ENCODE data around the gene CAGE1. TPM values are rescaled to one million over a fixed set of nuclear protein-coding genes. Genes with fewer than 3 reads are reported as not detected.
A peak's percentile ranks its signal among the peaks of the same experiment; 100 is the strongest.

The CAGE1 gene
- total and polyA plus RNA-seq, 2 experiments from 2014 or later, result 0.09 to 0.66 TPM

DNA sequence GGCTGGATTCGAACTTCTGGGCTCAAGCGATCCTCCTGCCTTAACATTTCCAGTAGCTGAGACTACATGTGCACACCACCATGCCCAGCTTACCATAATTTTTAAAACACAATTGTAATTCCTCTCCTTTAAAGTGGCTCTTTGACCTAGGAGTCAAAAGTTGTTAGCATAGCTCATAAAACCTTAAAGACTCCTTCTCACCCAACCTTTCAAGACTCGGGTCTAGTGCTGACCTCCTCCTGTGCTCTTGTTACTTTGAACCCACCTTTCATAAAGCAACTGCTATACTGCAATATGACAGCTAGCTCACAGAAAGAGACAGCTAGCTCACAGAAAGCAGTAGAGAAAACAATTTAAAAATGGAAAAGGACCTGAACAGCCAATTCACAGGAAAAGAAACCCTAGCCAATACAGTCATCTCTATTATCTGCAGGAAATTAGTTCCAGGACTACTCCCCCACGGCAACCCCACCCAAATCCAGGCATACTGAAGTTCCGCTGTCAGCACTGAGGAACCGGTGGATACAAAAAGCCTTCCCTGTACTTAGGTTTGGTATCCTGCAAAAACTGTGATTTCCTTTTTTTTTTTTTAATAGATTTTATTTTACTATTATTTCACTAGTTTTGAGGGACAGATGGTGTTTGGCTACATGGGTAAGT, 96.8 kb downstream of the CAGE1 start:
- Histone ChIP-seq H3K27me3 (no peaks in the 10 kb centered on the region), H3K9me3 (ENCODE audit: low read depth) (no peaks in the 10 kb centered on the region), H3K27ac (no peak overlapping the region), H3K36me3 (peaks cover 61% of the 10 kb centered on the region), H3K4me3 (no peak overlapping the region), H3K4me1 (ENCODE audit: low read depth) (no peaks in the 10 kb centered on the region)
- TF ChIP-seq, protein P1, sequence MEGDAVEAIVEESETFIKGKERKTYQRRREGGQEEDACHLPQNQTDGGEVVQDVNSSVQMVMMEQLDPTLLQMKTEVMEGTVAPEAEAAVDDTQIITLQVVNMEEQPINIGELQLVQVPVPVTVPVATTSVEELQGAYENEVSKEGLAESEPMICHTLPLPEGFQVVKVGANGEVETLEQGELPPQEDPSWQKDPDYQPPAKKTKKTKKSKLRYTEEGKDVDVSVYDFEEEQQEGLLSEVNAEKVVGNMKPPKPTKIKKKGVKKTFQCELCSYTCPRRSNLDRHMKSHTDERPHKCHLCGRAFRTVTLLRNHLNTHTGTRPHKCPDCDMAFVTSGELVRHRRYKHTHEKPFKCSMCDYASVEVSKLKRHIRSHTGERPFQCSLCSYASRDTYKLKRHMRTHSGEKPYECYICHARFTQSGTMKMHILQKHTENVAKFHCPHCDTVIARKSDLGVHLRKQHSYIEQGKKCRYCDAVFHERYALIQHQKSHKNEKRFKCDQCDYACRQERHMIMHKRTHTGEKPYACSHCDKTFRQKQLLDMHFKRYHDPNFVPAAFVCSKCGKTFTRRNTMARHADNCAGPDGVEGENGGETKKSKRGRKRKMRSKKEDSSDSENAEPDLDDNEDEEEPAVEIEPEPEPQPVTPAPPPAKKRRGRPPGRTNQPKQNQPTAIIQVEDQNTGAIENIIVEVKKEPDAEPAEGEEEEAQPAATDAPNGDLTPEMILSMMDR (IDR thresholded peaks at IDR 0.05; ENCODE audit: low read depth, low read length), result no peak
- DNase-seq (ENCODE audit: low read depth in 1 of 2, low spot score in 1 of 2), result peak in 1 of 2 donors; percentile 26

DNA sequence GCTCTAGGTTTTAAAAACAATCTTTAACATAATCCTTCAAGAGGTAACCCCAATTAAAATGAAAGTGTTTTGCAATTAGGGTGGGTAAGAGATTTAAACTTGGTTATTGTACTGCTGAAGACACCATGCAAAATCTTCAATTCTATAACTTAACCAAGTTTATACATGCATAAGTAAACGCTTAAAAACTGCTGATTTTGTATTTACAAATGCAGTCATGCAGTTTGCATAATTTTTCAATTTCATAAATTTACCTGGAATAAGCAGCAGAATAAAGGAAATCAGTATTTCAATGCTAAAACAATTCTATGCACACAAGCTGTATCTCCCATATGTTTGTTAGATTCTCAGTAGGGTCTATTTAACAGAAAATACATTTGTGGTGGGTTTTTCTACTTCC, 99.5 kb downstream of the CAGE1 start:
- Histone ChIP-seq H3K4me3 (no peak overlapping the region), H3K4me1 (ENCODE audit: low read depth) (no peaks in the 10 kb centered on the region), H3K27me3 (no peaks in the 10 kb centered on the region), H3K27ac (no peak overlapping the region), H3K9me3 (ENCODE audit: low read depth) (no peaks in the 10 kb centered on the region), H3K36me3 (peaks cover 53% of the 10 kb centered on the region)
- no peak for DNase-seq (ENCODE audit: low read depth in 1 of 2, low spot score in 1 of 2)
- TF ChIP-seq, protein P1 (IDR thresholded peaks at IDR 0.05; ENCODE audit: low read depth, low read length), result no peak

DNA sequence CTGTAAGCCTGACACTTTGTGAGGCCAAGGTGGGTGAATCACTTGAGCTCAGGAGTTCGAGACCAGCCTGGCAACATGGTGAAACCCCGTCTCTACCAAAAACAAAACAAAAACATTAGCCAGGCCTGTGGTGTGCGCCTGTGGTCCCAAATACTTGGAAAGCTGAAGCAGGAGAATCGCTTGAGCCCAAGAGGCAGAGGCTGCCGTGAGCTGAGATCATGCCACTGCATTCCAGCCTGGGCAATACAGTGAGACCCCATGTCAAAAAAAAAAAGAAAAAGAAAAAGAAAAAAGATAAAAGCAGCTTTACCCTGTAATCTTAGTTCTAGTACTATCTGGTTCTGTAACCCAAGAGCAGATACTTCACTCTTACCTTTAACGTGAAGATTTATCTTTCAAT, 104.1 kb downstream of the CAGE1 start:
- Histone ChIP-seq H3K36me3 (peaks cover 36% of the 10 kb centered on the region), H3K27ac (no peak overlapping the region), H3K9me3 (ENCODE audit: low read depth) (no peaks in the 10 kb centered on the region), H3K27me3 (no peaks in the 10 kb centered on the region), H3K4me3 (no peak overlapping the region), H3K4me1 (ENCODE audit: low read depth) (no peaks in the 10 kb centered on the region)
- TF ChIP-seq, protein P1 (IDR thresholded peaks at IDR 0.05; ENCODE audit: low read depth, low read length), result no peak
- DNase-seq (ENCODE audit: low read depth in 1 of 2, low spot score in 1 of 2), result no peak

DNA sequence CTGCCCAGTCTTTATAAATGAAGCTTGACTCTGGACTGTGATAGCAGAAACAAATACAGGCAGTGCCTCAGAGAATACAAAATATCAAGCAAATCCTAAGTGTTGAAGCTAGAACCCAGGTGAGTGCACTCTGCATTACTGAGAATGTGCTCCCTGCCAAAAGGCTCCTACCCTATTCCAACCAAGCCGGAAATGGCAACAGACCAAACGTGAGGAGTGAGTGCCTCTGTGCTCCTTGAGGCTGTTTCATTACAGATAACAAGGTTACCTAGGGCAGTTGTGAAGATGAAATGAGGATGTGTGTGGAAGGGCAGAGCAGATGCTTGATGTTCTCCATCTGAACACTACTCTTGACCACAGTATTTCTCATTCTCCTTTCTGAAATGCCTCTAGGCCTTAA, 105.9 kb downstream of the CAGE1 start:
- H3K27ac ChIP-seq, result no peak overlapping the region
- peaks cover 20% of the 10 kb centered on the region for H3K36me3 ChIP-seq
- no peaks in the 10 kb centered on the region for H3K4me1 ChIP-seq (ENCODE audit: low read depth)
- H3K27me3 ChIP-seq, result no peaks in the 10 kb centered on the region
- no peak for DNase-seq (ENCODE audit: low read depth in 1 of 2, low spot score in 1 of 2)
- TF ChIP-seq, protein P1 (IDR thresholded peaks at IDR 0.05; ENCODE audit: low read depth, low read length), result no peak
- no peak overlapping the region for H3K4me3 ChIP-seq
- H3K9me3 ChIP-seq (ENCODE audit: low read depth), result no peaks in the 10 kb centered on the region

DNA sequence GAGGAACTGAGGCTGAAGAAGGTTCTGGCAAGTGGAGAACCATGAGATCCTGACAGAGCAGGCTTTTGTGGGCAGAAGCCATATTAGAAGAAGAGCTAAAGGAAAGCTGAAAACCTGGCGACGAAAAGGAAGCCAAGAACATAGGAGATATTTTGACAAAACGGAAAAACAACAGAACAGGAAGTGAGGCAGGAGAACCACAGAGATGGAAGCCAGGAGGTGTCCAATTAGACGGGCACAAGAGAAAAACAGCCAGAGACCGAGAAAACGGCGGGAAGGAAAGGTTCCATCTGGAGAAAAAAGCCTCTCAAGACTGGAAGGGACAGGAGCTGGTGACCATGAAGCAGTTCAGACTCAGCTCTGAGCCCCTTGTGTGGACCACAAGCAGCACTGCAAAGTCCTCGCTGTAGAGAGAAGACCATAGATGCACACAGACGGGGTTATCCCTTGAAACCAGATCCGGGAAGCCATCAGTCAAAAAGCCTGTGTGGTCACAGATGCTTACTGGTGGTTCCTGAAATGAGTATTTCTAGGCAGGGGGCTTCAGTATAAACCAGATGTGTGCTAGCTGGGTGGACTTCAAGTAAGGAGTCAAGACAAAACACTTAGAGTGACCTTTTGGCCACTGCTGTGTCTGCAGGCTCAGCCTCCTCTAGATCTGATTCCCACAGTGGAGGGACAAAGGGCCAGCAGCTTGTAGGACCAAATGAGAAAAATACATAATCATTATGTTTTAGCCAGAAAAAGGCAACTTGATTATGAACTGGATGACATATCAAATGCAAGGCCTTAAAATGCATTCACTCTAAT, 107.2 kb downstream of the CAGE1 start:
- Histone ChIP-seq H3K27ac (no peak overlapping the region), H3K27me3 (no peaks in the 10 kb centered on the region), H3K4me1 (ENCODE audit: low read depth) (no peaks in the 10 kb centered on the region), H3K9me3 (ENCODE audit: low read depth) (no peaks in the 10 kb centered on the region), H3K36me3 (peaks cover 6% of the 10 kb centered on the region), H3K4me3 (no peak overlapping the region)
- TF ChIP-seq, protein P1 (IDR thresholded peaks at IDR 0.05; ENCODE audit: low read depth, low read length), result no peak
- DNase-seq (ENCODE audit: low read depth in 1 of 2, low spot score in 1 of 2), result no peak

Other genes starting within 250 kb of the CAGE1 start
- gene SSR1, start 76.5 kb downstream of the CAGE1 start, total RNA-seq, result 21.4 and 26.3 TPM in 2 replicates
- gene SSR1, start 76.5 kb downstream of the CAGE1 start, polyA plus RNA-seq, result 52.4 and 54.5 TPM in 2 replicates
- gene RIOK1, start 66 bp upstream of the CAGE1 start, total RNA-seq, result 10.3 and 16.8 TPM in 2 replicates
- 13.4 and 26.7 TPM in 2 replicates for gene RIOK1, start 66 bp upstream of the CAGE1 start, polyA plus RNA-seq
- 185 and 362 TPM in 2 replicates for gene DSP, start 151.9 kb upstream of the CAGE1 start, total RNA-seq
- 154 and 237 TPM in 2 replicates for gene DSP, start 151.9 kb upstream of the CAGE1 start, polyA plus RNA-seq
- gene SNRNP48, start 200.5 kb upstream of the CAGE1 start, total RNA-seq, result 10.1 and 24.8 TPM in 2 replicates
- 9.2 and 14.4 TPM in 2 replicates for gene SNRNP48, start 200.5 kb upstream of the CAGE1 start, polyA plus RNA-seq